GM12873 (cell line): Measurements from ENCODE around the gene KREMEN1.

Source experiments
- TF ChIP-seq, protein P1 (sequence below): IDR thresholded peaks from 2 replicates; pipeline ENCODE4 v1.5.1; 2012; ENCODE audit warnings: low read depth, mild to moderate bottlenecking, moderate library complexity, low read length, control low read depth; ENCODE audit not compliant: insufficient read depth; ENCODE audit errors: missing control alignments

The KREMEN1 gene

DNA sequence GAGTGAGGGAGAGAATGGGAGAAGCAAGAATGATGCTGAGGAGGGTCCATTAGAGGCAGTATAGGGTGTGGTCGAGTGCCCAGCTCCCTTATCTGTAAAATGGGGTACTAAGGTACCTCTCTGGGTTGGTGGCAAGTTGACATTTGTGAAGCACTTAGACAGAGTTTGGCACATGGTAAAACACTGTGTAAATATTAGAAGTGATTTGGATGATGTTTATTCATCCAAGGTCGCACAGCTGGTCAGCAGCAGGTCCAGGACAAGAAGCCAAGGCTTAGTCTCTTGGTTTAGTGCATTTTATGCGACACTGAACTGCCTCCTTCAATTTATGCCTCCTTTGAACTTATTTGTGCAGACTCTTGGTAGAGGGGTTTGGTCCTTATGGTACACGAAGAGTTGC lies 19.4 kb downstream of the KREMEN1 start:
- TF ChIP-seq, protein P1, sequence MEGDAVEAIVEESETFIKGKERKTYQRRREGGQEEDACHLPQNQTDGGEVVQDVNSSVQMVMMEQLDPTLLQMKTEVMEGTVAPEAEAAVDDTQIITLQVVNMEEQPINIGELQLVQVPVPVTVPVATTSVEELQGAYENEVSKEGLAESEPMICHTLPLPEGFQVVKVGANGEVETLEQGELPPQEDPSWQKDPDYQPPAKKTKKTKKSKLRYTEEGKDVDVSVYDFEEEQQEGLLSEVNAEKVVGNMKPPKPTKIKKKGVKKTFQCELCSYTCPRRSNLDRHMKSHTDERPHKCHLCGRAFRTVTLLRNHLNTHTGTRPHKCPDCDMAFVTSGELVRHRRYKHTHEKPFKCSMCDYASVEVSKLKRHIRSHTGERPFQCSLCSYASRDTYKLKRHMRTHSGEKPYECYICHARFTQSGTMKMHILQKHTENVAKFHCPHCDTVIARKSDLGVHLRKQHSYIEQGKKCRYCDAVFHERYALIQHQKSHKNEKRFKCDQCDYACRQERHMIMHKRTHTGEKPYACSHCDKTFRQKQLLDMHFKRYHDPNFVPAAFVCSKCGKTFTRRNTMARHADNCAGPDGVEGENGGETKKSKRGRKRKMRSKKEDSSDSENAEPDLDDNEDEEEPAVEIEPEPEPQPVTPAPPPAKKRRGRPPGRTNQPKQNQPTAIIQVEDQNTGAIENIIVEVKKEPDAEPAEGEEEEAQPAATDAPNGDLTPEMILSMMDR = no peak

DNA sequence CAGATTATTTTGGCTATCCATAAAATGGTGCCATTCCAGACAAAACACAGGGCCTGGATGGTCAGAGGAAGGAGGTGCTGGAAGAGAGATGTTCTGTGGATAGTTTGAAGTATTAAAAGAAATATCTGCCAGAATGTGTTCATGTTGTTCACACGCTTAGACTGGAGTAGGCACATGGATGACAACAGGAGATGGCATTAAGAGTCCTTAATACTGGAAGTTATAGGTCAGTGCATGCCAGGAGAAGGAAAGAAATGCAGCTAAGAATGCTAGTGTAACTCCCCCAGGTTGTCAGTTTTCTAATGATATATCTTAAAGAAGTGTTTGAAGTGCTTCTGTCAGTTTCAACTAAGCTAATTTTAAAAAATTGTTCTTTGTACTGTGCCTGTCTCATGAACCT lies 20.2 kb downstream of the KREMEN1 start:
- TF ChIP-seq, protein P1 = no peak

DNA sequence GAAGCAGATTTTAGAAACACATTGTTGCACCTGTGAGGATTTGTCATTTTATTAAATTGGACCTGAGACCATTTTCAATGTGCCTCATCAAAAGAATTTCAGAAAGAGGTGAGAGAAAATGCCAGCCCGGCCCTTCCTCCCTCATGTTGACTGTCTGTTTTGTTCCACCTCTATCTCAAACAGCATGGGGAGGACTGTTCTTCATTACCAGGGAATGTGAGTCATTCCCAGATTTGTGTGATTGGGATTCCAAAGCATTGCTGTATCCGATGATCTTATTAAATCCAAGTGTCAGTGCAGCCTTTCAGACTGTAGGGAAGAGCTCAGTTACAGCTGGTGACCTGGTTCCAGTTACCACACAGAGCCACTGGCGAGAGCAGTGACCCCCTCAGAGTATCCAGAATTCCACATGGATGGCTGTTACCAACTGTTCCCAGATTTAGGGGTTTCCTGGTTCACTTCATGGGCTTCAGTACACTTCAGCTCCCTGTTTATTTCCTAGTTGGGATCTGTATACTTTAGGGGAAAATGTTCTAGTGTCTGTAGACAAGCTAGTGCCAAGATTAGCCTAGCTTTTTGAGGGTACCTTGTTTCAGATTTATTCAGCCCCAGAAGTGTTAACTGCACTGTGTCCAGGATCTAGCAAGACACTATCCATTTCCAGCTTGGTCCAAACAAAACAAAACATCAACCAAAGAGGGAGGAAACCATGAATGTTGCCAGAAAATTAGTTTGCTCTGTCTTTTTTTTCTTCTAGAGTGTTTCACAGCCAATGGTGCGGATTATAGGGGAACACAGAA lies 20.9 kb downstream of the KREMEN1 start:
- TF ChIP-seq, protein P1 = no peak

DNA sequence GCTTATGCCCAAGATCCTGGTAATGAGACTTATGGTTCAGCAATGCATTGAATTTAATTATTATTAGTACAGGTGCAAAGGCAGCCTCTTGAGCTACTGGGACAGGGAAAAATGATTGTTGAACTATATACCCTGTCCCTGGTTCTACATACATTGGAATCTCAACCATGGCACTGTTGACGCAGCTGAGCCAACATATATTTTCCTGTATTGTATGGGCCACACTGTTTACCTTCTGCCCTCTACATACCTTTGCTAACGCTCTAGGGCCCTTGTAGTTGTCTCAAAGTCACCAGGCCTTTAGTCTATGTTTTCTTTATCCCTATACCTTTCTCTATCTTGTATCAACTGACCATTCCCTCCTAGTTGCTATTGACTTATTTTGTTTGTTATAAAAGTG lies 22.6 kb downstream of the KREMEN1 start:
- TF ChIP-seq, protein P1 = no peak

GRCh38 chr22:29096736-29097669 lies 24.2 kb downstream of the KREMEN1 start:
- TF ChIP-seq, protein P1 = no peak

DNA sequence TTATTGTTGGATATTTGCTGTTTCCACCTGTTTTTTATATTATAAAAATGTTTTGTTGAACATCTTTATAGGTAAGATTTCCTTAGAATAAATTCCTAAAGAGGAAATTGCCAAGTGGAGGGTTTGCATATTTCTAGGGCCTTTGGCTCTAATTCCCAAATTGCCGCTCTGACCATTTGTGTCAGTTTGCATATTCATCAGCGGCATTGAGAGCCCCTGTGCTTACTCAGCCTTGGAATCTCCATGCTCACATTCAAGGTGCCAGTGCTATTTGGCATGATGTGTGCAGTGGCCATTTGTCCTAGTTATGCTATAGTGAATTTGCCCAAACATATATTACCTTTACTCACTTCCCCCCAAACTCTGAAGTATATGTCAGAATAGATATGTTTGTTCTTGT lies 25.5 kb downstream of the KREMEN1 start:
- TF ChIP-seq, protein P1 = no peak

DNA sequence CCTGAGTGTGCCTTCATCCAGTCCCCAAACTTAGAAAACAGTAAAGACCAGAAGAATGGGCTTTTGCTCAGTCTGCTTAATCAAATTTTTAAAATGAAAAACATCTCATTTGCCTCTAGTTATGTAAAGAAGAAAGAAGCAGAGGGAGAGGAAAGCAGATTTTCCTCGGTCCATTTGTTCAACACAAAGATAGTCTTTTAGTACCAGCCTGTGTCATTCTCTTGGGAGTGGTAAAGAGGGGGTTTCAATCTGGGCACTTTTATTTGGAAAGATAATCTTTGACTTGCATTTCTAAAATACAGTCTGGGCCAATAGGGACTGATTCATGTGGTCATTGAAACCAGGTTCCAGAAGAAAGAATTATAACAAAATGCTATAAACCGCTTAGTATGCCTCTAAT lies 29.5 kb downstream of the KREMEN1 start:
- TF ChIP-seq, protein P1 = no peak
